SK-N-MC (cell line): Measurements from ENCODE around the gene FLVCR1.
A peak's percentile ranks its signal among the peaks of the same experiment; 100 is the strongest.
"Not testable (repeated sequence)": the region's sequence is repeated elsewhere in the genome, so short reads cannot be mapped to it uniquely, and the experiment has no call there.

ENCODE experiments used
- DNase-seq: peaks from one replicate; pipeline ENCODE4 v3.0.0-alpha.2; 2011; ENCODE audit warnings: low read depth, low spot score
- H3K27ac ChIP-seq: fragments of 200-600 bp; sonication (generic); 2 replicates; pipeline ENCODE4 v1.5.1; 2016; ENCODE audit warnings: mixed run types
- H3K36me3 ChIP-seq: fragments of 200-600 bp; sonication (generic); 2 replicates; pipeline ENCODE4 v1.6.1; 2017; ENCODE audit warnings: antibody characterized with exemption, low read length, mixed read lengths; ENCODE audit not compliant: insufficient read depth
- H3K4me3 ChIP-seq: fragments of 200-600 bp; sonication (generic); 2 replicates; pipeline ENCODE4 v1.5.1; 2016
- H3K9ac ChIP-seq: fragments of 200-600 bp; sonication (generic); 2 replicates; pipeline ENCODE4 v1.8.0; 2017; ENCODE audit warnings: mixed run types, mixed read lengths; ENCODE audit not compliant: insufficient read length
- H3K9me3 ChIP-seq: fragments of 200-600 bp; sonication (generic); 2 replicates; pipeline ENCODE4 v1.6.1; 2017; ENCODE audit warnings: low read depth, mild to moderate bottlenecking, antibody characterized with exemption, low read length, moderate library complexity, mixed read lengths
- EZH2 ChIP-seq: fragments of 200-600 bp; sonication (generic); IDR thresholded peaks from one replicate; pipeline ENCODE4 v1.6.1; 2017; ENCODE audit warnings: antibody characterized with exemption
- FOXP2 ChIP-seq: optimal IDR thresholded peaks from 2 replicates; pipeline ENCODE3; 2011; ENCODE audit warnings: mild to moderate bottlenecking, moderate library complexity; ENCODE audit not compliant: insufficient read depth; ENCODE audit errors: extremely low read length, control extremely low read depth
- POLR2AphosphoS5 ChIP-seq: IDR thresholded peaks from 2 replicates; pipeline ENCODE4 v1.6.1; 2012; ENCODE audit warnings: mild to moderate bottlenecking, low read depth, low read length, borderline replicate concordance

FLVCR1 gene

DNA sequence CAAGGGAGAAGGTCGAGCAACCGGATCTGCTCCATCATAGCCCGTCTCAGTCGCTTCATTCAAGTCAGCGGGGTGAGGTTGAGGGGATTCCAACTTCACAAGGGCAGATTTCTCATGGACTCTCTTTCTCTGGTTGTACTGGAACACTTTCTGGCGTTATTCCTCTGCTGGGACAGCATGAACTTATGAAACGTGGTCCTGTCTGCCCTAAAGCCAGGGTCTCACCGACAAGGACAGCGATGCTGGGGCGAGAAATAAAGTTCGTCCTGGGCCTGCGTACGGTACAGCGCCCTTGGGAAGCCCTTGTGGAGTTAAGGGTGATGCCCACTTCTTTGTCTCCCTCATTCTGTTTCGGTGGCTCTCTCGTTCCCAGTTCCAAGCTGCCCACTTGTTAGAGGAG is 1.3 kb upstream of the FLVCR1 start:
- no peak overlapping the region for H3K4me3 ChIP-seq
- peaks cover 9% of the 10 kb centered on the region for H3K36me3 ChIP-seq
- no peak overlapping the region for H3K9ac ChIP-seq
- no peak for DNase-seq
- H3K27ac ChIP-seq, result no peak overlapping the region
- TF ChIP-seq POLR2AphosphoS5, result no peak
- no peak for TF ChIP-seq FOXP2
- no peak for TF ChIP-seq EZH2
- H3K9me3 ChIP-seq, result no peaks in the 10 kb centered on the region

DNA sequence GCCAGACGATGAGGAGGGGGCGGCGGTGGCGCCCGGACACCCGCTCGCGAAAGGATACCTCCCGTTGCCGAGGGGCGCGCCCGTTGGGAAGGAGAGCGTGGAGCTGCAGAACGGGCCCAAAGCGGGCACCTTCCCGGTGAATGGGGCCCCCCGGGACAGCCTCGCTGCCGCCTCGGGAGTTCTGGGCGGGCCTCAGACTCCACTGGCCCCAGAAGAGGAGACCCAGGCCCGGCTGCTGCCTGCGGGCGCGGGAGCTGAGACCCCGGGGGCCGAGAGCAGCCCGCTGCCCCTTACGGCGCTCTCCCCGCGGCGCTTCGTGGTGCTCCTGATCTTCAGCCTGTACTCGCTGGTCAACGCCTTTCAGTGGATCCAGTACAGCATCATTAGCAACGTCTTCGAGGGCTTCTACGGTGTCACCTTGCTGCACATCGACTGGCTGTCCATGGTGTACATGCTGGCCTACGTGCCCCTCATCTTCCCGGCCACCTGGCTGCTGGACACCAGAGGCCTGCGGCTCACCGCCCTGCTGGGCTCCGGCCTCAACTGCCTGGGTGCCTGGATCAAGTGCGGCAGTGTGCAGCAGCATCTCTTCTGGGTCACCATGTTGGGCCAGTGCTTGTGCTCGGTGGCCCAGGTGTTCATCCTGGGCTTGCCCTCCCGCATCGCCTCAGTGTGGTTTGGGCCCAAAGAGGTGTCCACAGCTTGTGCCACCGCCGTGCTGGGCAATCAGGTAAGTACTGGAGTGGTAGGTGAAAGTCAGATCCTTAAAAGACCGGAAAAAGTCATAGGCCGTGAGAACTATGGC is 588 bp downstream of the FLVCR1 start:
- H3K9me3 ChIP-seq, result no peaks in the 10 kb centered on the region
- 0 out of 2 replicates have a peak overlapping the region, but pooled peaks have one; percentile 36 for H3K27ac ChIP-seq
- peak overlapping the region; percentile 75 for H3K9ac ChIP-seq
- H3K36me3 ChIP-seq, result peaks cover 20% of the 10 kb centered on the region
- peak overlapping the region; percentile 98 for H3K4me3 ChIP-seq
- TF ChIP-seq POLR2AphosphoS5 (no peak), EZH2 (no peak), FOXP2 (no peak)
- DNase-seq, result no peak

DNA sequence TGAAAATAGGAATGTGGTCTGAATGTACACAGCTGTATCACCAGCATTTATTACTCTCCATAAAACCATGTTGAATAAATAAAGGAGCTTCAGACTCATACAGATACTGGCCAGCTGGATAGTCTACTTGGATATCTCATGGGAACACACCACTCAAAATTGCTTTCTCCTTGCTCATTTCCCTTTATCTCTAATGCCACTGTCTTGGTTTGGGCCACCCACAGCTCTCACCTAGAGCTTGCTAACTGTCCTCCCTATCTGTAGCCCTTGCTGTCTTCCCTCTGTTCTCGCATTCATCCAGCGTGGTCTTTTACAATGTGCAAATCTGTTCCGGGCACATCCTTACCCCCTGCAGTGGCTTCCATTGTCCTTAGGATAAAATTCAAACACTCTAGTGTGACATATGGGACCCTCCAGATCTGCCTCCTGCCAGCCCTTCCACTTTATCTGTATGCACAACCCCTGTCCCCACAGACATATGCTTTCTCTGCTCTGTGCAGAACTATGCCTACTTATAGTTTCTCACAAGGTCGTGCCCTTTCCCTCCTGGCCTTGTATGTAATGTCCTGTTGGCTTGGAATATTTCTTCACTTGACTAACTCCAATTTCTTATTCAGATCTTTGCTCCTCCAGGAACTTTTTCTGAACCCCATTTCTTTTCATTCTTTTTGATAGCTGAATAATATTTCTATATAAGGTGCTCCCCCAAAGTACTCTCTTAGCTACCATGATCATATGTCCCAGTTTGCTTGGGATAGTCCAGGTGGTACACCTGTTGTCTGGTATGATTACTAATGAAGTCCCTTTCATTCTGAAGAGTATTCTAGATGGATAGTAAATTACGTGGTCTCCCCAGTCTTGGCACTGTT is 2.9 kb downstream of the FLVCR1 start:
- Histone ChIP-seq H3K9me3 (no peaks in the 10 kb centered on the region), H3K9ac (no peak overlapping the region), H3K4me3 (peak overlapping the region; percentile 26), H3K27ac (no peak overlapping the region; the same call in 1 of the 2 replicates), H3K36me3 (peaks cover 27% of the 10 kb centered on the region)
- no peak for DNase-seq
- TF ChIP-seq EZH2 (no peak), POLR2AphosphoS5 (no peak), FOXP2 (no peak)

DNA sequence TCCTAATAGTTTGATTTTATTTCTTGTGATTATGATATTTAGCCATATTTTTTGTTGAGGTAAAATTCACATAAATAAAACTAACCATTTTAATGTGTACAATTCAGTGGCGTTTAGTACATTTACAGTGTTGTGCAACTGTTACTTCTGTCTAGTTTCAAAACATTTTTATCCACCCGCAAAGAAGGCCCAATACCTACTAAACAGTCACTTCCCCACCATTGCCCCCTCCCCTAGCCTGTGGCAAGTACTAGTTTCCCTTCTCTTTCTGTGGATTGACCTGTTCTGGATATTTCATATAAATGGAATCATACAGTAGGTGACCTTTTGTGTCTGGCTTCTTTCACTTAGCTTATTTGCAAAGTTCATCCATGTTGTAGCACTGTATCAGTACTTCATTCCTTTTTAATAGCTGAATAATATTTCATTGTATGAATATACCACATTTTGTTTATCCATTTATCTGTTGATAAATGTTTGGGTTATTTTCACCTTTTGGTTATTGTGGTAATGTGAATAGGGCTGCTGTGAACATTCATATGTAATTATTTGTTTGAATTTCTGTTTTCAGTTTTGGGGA is 4.1 kb downstream of the FLVCR1 start:
- Histone ChIP-seq H3K36me3 (peaks cover 35% of the 10 kb centered on the region), H3K9ac (no peak overlapping the region), H3K9me3 (no peaks in the 10 kb centered on the region), H3K27ac (no peak overlapping the region), H3K4me3 (no peak overlapping the region)
- DNase-seq, result no peak
- TF ChIP-seq FOXP2, result no peak
- TF ChIP-seq EZH2, result no peak
- no peak for TF ChIP-seq POLR2AphosphoS5

- H3K27ac ChIP-seq, H3K9ac ChIP-seq, H3K9me3 ChIP-seq, DNase-seq, H3K4me3 ChIP-seq: not testable (repeated sequence)
- H3K36me3 ChIP-seq, result peaks cover 38% of the 10 kb centered on the region
Measured at GRCh38 chr1:212863345-212863744, 5.3 kb downstream of the FLVCR1 start.

DNA sequence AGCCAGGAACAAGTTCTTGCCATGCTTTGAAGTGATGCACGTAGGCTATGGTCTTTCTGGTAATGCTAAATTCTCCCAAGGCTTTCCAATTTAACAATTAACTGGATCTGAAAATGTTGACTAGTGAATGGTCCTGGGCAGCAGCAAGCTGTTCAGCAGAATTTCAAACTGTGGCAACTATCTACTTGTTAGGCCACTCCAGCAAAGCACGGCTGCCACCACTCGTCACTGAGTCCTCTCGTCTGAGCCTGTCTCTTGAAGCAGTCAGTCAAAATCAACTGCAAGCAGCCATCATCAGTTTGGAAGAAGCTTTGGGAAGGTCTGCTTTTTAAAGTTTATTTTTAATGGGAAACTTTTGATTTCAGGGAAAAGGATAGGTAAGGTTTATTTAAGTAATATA is 6.1 kb downstream of the FLVCR1 start:
- Histone ChIP-seq H3K36me3 (peaks cover 45% of the 10 kb centered on the region), H3K4me3 (no peak overlapping the region)
- TF ChIP-seq POLR2AphosphoS5 (no peak), FOXP2 (no peak), EZH2 (no peak)

DNA sequence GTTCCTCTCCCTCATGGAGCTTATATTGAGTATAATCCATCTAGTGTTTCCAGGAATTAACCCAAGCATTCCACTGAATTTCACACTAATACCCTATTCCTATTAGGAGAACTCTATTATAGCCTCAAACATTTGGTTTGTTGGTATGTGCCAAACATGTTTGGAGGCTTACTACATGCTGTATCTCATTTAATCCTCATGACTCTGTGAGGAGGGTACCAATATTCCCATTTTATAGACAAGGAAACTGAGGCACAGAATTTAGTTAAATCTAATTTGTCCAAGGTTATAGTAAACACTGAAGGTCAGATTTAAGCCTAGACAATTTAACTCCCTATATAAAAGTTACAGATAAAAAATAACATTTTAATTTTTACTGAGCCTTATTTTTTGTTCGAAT is 9.1 kb downstream of the FLVCR1 start:
- no peak overlapping the region for H3K27ac ChIP-seq
- H3K9me3 ChIP-seq, result no peaks in the 10 kb centered on the region
- TF ChIP-seq POLR2AphosphoS5 (no peak), FOXP2 (no peak), EZH2 (no peak)
- DNase-seq, result no peak
- H3K36me3 ChIP-seq, result peaks cover 40% of the 10 kb centered on the region
- H3K4me3 ChIP-seq, result no peak overlapping the region
- no peak overlapping the region for H3K9ac ChIP-seq

More for the DNA sequence above, 6.1 kb downstream of the FLVCR1 start:
- Histone ChIP-seq H3K27ac (no peak overlapping the region), H3K9ac (no peak overlapping the region), H3K9me3 (no peaks in the 10 kb centered on the region)
- DNase-seq, result no peak

- H3K9ac ChIP-seq, result no peak overlapping the region
- no peak for DNase-seq
- peaks cover 36% of the 10 kb centered on the region for H3K36me3 ChIP-seq
- TF ChIP-seq EZH2, result no peak
- TF ChIP-seq POLR2AphosphoS5, result no peak
- TF ChIP-seq FOXP2, result no peak
- no peak overlapping the region for H3K4me3 ChIP-seq
- H3K27ac ChIP-seq, result no peak overlapping the region
- no peaks in the 10 kb centered on the region for H3K9me3 ChIP-seq
Measured at GRCh38 chr1:212871976-212872375, 13.9 kb downstream of the FLVCR1 start.
